A549 (cell line): Measurements from ENCODE around the gene COBLL1. TPM values are rescaled to one million over a fixed set of nuclear protein-coding genes. Genes with fewer than 3 reads are reported as not detected.

Experiments
- ATAC-seq, 2 experiments: fragments of 200-7000 bp in 1 of 2; fragments of >200 bp in 1 of 2; cut with Nextera tagmentation in 1 of 2; cut with Tn5 transposase in 1 of 2; 3 replicates each; pipeline versions ENCODE4 v1.8.0 to v1.9.1; 2018 to 2020; ENCODE audit warnings: mild to moderate bottlenecking in 1 of 2, moderate library complexity in 1 of 2
- CTCF ChIA-PET: fragments of 300-600 bp; sonication (Branson Sonifier 250); formaldehyde crosslinking; extraction: SDS; loops from one replicate; lab custom pipeline; 2021; ENCODE audit warnings: antibody characterized with exemption, inconsistent platforms; lab: Yijun Ruan, JAX
- POLR2A ChIA-PET: fragments of 350-600 bp; formaldehyde crosslinking; extraction: SDS; loops from one replicate; lab custom pipeline; 2021; ENCODE audit warnings: antibody characterized with exemption, inconsistent platforms; lab: Yijun Ruan, JAX
- DNase-seq, 2 experiments: peaks; one replicate each; pipeline versions ENCODE4 v3.0.0 to v3.0.0-alpha.2; 2011 to 2016; ENCODE audit warnings: low read depth in 1 of 2, low spot score in 1 of 2
- FAIRE-seq: peaks from 2 replicates; lab custom pipeline; 2011; peaks lifted over from hg19 to GRCh38; lab: Jason Lieb, UNC
- H3K27ac ChIP-seq, 2 experiments: fragments of >200 bp; sonication (Bioruptor Twin); formaldehyde crosslinking; 3 replicates each; pipeline ENCODE4 v1.5.1; 2016 to 2017
- H3K4me1 ChIP-seq: fragments of >200 bp; sonication (Bioruptor Twin); formaldehyde crosslinking; 3 replicates; pipeline ENCODE4 v1.6.1; 2016
- H3K4me2 ChIP-seq: fragments of >200 bp; sonication (Bioruptor Twin); formaldehyde crosslinking; 3 replicates; pipeline ENCODE4 v1.6.1; 2016
- H3K4me3 ChIP-seq: fragments of >200 bp; sonication (Bioruptor Twin); formaldehyde crosslinking; 3 replicates; pipeline ENCODE4 v1.5.1; 2016
- H3K9me3 ChIP-seq: fragments of >200 bp; sonication (Bioruptor Twin); formaldehyde crosslinking; 3 replicates; pipeline ENCODE4 v1.6.1; 2016
- BHLHE40 ChIP-seq: IDR thresholded peaks from 2 replicates; pipeline ENCODE4 v1.6.1; 2012; ENCODE audit warnings: low read depth, low read length, inconsistent platforms
- EHF ChIP-seq: fragments of 250-450 bp; sonication (Bioruptor Pico); IDR thresholded peaks from 2 replicates; pipeline ENCODE4 v1.5.0; 2020; ENCODE audit warnings: mild to moderate bottlenecking
- FOSL2 ChIP-seq, 2 experiments: fragments of 450-650 bp in 1 of 2; fragments of >200 bp in 1 of 2; sonication (Bioruptor Twin) in 1 of 2; formaldehyde crosslinking; IDR thresholded peaks; 2 replicates each; pipeline versions ENCODE4 v1.5.0 to v1.6.1; 2016 to 2020; ENCODE audit warnings: mild to moderate bottlenecking in 1 of 2, moderate library complexity in 1 of 2
- FOXS1 ChIP-seq: fragments of 250-450 bp; sonication (Bioruptor Pico); IDR thresholded peaks from 2 replicates; pipeline ENCODE4 v1.5.0; 2020; ENCODE audit warnings: mild to moderate bottlenecking, moderate library complexity
- GATA3 ChIP-seq: IDR thresholded peaks from 2 replicates; pipeline ENCODE4 v1.6.1; 2012; ENCODE audit warnings: borderline replicate concordance
- HES2 ChIP-seq: fragments of >200 bp; sonication (Bioruptor Twin); formaldehyde crosslinking; IDR thresholded peaks from 2 replicates; pipeline ENCODE4 v1.6.1; 2016
- HOXA7 ChIP-seq: fragments of 250-450 bp; sonication (Bioruptor Pico); IDR thresholded peaks from 2 replicates; pipeline ENCODE4 v1.5.0; 2020; ENCODE audit warnings: mild to moderate bottlenecking, moderate library complexity
- HOXB13 ChIP-seq: fragments of 250-450 bp; sonication (Bioruptor Pico); IDR thresholded peaks from 2 replicates; pipeline ENCODE4 v1.5.0; 2020; ENCODE audit warnings: low read depth, mild to moderate bottlenecking, moderate library complexity
- HOXB5 ChIP-seq: fragments of 250-450 bp; sonication (Bioruptor Pico); IDR thresholded peaks from 2 replicates; pipeline ENCODE4 v1.5.0; 2020; ENCODE audit warnings: mild to moderate bottlenecking, moderate library complexity
- KDM5A ChIP-seq: fragments of 200-600 bp; sonication (generic); IDR thresholded peaks from 2 replicates; pipeline ENCODE4 v1.6.1; 2016; ENCODE audit warnings: antibody characterized with exemption, mild to moderate bottlenecking
- MAZ ChIP-seq: fragments of 150-350 bp; IDR thresholded peaks from 2 replicates; pipeline ENCODE4 v1.6.1; 2014; ENCODE audit warnings: antibody characterized with exemption, low read depth, low read length, borderline replicate concordance
- MYC ChIP-seq: IDR thresholded peaks from 2 replicates; pipeline ENCODE4 v1.6.1; 2012; ENCODE audit warnings: mild to moderate bottlenecking, inconsistent platforms, low read length, improper control_type of control experiment, borderline replicate concordance
- NFE2L2 ChIP-seq: fragments of 150-350 bp; conservative IDR thresholded peaks from 2 replicates; pipeline ENCODE4 v1.6.1; 2014; ENCODE audit warnings: low read length
- SMC3 ChIP-seq: fragments of >200 bp; sonication (Bioruptor Twin); formaldehyde crosslinking; IDR thresholded peaks from 3 replicates; pipeline ENCODE4 v1.6.1; 2018; ENCODE audit warnings: inconsistent platforms
- TFCP2L1 ChIP-seq: fragments of 250-450 bp; sonication (Bioruptor Pico); IDR thresholded peaks from 2 replicates; pipeline ENCODE4 v1.5.0; 2021; ENCODE audit warnings: mild to moderate bottlenecking
- USF2 ChIP-seq: fragments of 450-650 bp; IDR thresholded peaks from 2 replicates; pipeline ENCODE4 v1.6.1; 2014; ENCODE audit warnings: antibody characterized with exemption
- WGBS: methylation state at CpG from one replicate; pipeline ENCODE4 v1.1.6; 2017; ENCODE audit errors: missing lambda C conversion rate; 5-methylcytosine and 5-hydroxymethylcytosine counted together
- polyA plus RNA-seq, 4 experiments: library from polyadenylated mRNA; depleted of rRNA in 3 of 4; stranded (reverse); fragments of >200 nt; fragmentation: RNase III in 1 of 4; extraction: RNeasy Plus Mini Kit Qiagen cat#74134 plus additional on column Dnase treatment in 1 of 4; gene quantifications; 2 replicates in 3 of 4; 3 replicates in 1 of 4; pipeline ENCODE4 v1.2.3, GENCODE V29; 2011 to 2017
- TF ChIP-seq, protein P1 (sequence below): fragments of 250-450 bp; sonication (Bioruptor Pico); IDR thresholded peaks from 2 replicates; pipeline ENCODE4 v1.5.0; 2020; ENCODE audit warnings: low read depth, mild to moderate bottlenecking, moderate library complexity
- TF ChIP-seq, protein P2 (sequence below): fragments of >200 bp; sonication (Bioruptor Twin); formaldehyde crosslinking; IDR thresholded peaks from 3 replicates; pipeline ENCODE4 v1.6.1; 2016

The COBLL1 gene
- polyA plus RNA-seq, 2 of the 4 experiments (the other 2 are of a cell fraction) = 2.6 to 5.3 TPM

DNA sequence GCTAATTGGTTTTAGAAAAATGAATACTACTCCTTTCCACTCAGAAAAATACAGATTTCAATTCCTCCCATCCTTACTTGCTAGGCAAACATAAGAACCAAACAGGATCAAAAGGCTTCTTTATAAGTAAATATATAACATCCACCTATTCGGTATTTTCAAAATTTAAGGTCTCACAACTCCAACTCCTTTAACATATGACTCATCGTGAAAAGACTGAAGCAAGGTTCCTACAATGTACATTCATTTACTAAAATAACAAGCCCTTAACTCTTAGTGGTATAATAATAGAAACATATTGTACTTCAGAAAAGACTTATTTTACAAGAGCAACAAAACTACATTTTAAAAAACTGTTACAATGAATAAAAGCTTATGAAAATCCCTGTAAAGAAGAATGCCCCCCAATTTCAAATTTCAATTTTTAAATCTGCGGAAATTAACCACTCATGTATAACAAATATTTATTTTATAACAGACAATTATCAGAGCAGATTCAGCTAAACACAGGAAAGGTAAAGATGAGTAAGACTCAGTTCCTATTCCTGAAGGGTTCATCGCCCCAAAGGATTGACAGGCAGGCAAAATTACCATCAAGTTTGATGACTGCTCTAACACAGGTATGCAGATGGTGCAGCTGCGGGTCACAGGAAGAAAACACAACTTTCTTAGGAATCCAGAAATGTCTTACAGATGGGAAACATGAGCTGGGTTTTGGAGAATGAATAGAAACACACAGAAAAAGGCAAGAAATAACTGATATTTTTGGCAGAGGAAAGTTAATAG, 96.4 kb downstream of the COBLL1 start:
- TF ChIP-seq MYC (no peak), BHLHE40 (no peak), NFE2L2 (no peak)
- FAIRE-seq = no peak
- no peak overlapping the region for H3K27ac ChIP-seq
- 69% methylated on average over 5 of the region's 5 CpGs for WGBS
- no peaks in the 10 kb centered on the region for H3K9me3 ChIP-seq
- ChIA-PET CTCF (no interaction called here), POLR2A (no interaction called here)
- no peak overlapping the region for H3K4me2 ChIP-seq
- H3K4me1 ChIP-seq = peaks cover 2% of the 10 kb centered on the region; the same call in 2 of the 3 replicates
- ATAC-seq = no peak
- DNase-seq = no peak
- no peak overlapping the region for H3K4me3 ChIP-seq

GRCh38 chr2:164742738-164743317, 98.8 kb downstream of the COBLL1 start:
- POLR2A ChIA-PET = no interaction called here
- peaks cover 13% of the 10 kb centered on the region for H3K4me1 ChIP-seq
- DNase-seq (no peak), ATAC-seq (no peak), FAIRE-seq (no peak)
- WGBS = 93% methylated on average over 4 of the region's 4 CpGs
- no peak overlapping the region for H3K4me3 ChIP-seq
- no peak overlapping the region for H3K27ac ChIP-seq
- CTCF ChIA-PET = interaction anchor here (1.0 kb wide), 1 partner anchor 174 kb away, joined by 6 read pairs; no protein-coding TSS in a partner anchor
- no peak overlapping the region for H3K4me2 ChIP-seq
- no peaks in the 10 kb centered on the region for H3K9me3 ChIP-seq
- TF ChIP-seq FOXS1 (no peak), MAZ (no peak), USF2 (no peak), HES2 (no peak), EHF (CRISPR knock-in tag) (no peak), KDM5A (no peak), HOXB13 (CRISPR knock-in tag) (no peak), HOXA7 (no peak), BHLHE40 (no peak), GATA3 (no peak), SMC3 (no peak), HOXB5 (no peak)
- TF ChIP-seq, protein P1, sequence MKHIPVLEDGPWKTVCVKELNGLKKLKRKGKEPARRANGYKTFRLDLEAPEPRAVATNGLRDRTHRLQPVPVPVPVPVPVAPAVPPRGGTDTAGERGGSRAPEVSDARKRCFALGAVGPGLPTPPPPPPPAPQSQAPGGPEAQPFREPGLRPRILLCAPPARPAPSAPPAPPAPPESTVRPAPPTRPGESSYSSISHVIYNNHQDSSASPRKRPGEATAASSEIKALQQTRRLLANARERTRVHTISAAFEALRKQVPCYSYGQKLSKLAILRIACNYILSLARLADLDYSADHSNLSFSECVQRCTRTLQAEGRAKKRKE (CRISPR knock-in tag) = no peak
- TF ChIP-seq, protein P2, sequence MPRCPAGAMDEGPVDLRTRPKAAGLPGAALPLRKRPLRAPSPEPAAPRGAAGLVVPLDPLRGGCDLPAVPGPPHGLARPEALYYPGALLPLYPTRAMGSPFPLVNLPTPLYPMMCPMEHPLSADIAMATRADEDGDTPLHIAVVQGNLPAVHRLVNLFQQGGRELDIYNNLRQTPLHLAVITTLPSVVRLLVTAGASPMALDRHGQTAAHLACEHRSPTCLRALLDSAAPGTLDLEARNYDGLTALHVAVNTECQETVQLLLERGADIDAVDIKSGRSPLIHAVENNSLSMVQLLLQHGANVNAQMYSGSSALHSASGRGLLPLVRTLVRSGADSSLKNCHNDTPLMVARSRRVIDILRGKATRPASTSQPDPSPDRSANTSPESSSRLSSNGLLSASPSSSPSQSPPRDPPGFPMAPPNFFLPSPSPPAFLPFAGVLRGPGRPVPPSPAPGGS = no peak

GRCh38 chr2:164739966-164740365, 101.7 kb downstream of the COBLL1 start:
- no peak overlapping the region for H3K27ac ChIP-seq
- FAIRE-seq (no peak), DNase-seq (no peak), ATAC-seq (peak in 1 of 2 experiments; percentile 32; a peak in 2 of 6 replicates)
- peaks cover 14% of the 10 kb centered on the region for H3K4me1 ChIP-seq
- no peaks in the 10 kb centered on the region for H3K9me3 ChIP-seq
- peak overlapping the region; percentile 46 for H3K4me2 ChIP-seq
- ChIA-PET POLR2A (no interaction called here), CTCF (interaction anchor here (1.1 kb wide), 1 partner anchor 176 kb away, joined by 3 read pairs; no protein-coding TSS in a partner anchor)
- H3K4me3 ChIP-seq = no peak overlapping the region
- WGBS = 50% methylated on average over 3 of the region's 3 CpGs
- TF ChIP-seq FOSL2 (IDR thresholded peaks at IDR 0.05) (peak; percentile 25; the same call in 1 of the 2 replicates), FOSL2 (CRISPR knock-in tag; IDR thresholded peaks at IDR 0.05) (peak; percentile 70), TFCP2L1 (no peak)
